HG03159 (cell line): Measurements from ENCODE around the gene FOXG1.

Experiments used
- ATAC-seq: cut with Tn5 transposase; IDR thresholded peaks from one replicate; pipeline ENCODE4 v1.9.1; 2021; ENCODE audit warnings: mild to moderate bottlenecking, moderate library complexity; ENCODE audit not compliant: unreplicated experiment

The FOXG1 gene

GRCh38 chr14:28761438-28762291 is 4.9 kb upstream of the FOXG1 start:
- ATAC-seq, result no peak

GRCh38 chr14:28762303-28762954 is 4.2 kb upstream of the FOXG1 start:
- no peak for ATAC-seq

- no peak for ATAC-seq
Measured at GRCh38 chr14:28762955-28763326, 3.6 kb upstream of the FOXG1 start.

- ATAC-seq, result no peak
Measured at GRCh38 chr14:28763751-28764256, 2.8 kb upstream of the FOXG1 start.

- ATAC-seq, result no peak
Measured at GRCh38 chr14:28764257-28765160, 2.1 kb upstream of the FOXG1 start.

GRCh38 chr14:28765169-28765830 is 1.3 kb upstream of the FOXG1 start:
- ATAC-seq, result no peak

GRCh38 chr14:28765831-28766468 is 637 bp upstream of the FOXG1 start:
- ATAC-seq, result no peak

- ATAC-seq, result no peak
Measured at GRCh38 chr14:28767030-28767852, 654 bp downstream of the FOXG1 start.

- no peak for ATAC-seq
Measured at GRCh38 chr14:28767853-28768741, 1.5 kb downstream of the FOXG1 start.

- no peak for ATAC-seq
Measured at GRCh38 chr14:28769276-28769880, 2.8 kb downstream of the FOXG1 start.

- no peak for ATAC-seq
Measured at GRCh38 chr14:28770061-28770460, 3.5 kb downstream of the FOXG1 start.

- no peak for ATAC-seq
Measured at GRCh38 chr14:28770630-28771029, 4.0 kb downstream of the FOXG1 start.

GRCh38 chr14:28771168-28771567 is 4.6 kb downstream of the FOXG1 start:
- no peak for ATAC-seq

GRCh38 chr14:28772613-28773012 is 6.0 kb downstream of the FOXG1 start:
- no peak for ATAC-seq

- ATAC-seq, result no peak
Measured at GRCh38 chr14:28773176-28773575, 6.6 kb downstream of the FOXG1 start.

- ATAC-seq, result no peak
Measured at GRCh38 chr14:28773861-28774691, 7.5 kb downstream of the FOXG1 start.
